ENCODE data around the gene STAMBPL1.

STAMBPL1 gene

DNA sequence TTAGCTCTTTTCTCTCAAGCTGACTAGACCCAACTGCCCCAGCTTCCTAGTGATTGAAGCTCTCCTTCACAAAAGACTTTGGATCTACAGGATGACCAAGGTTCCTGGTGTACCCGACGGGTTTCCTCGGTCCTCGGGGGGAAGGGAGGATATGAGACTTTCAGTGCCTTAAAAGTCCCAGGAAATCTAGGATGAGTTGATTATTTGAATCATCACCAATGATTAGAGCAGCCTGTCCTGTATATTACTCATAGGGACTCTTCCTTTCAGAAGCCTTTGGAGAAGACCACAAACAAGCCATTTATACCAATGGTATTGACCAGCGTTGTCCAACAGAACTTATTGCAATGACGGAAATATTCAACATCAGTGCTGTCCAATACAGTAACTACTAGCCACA, 78.7 kb downstream of the STAMBPL1 start:
- no peak for DNase-seq

DNA sequence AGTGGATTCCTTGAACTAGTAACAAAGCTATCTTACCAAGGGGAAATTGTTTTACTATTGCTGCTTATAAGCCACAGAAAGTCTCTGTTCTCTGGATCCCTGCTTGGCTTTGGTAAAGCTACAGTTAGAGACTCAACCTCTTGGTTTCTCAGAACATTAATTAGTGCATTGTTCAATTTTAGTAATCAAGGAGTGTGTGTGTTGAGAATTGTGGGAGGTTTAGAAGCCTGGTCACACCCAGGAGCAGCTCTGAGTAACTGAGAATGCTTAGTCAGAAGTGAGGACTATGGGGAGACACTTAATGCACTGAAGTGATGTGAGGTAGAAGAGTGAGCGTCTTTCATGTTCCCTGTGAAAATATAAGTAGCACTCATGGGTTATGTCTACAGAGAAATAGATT, 80.8 kb downstream of the STAMBPL1 start:
- DNase-seq = no peak

DNA sequence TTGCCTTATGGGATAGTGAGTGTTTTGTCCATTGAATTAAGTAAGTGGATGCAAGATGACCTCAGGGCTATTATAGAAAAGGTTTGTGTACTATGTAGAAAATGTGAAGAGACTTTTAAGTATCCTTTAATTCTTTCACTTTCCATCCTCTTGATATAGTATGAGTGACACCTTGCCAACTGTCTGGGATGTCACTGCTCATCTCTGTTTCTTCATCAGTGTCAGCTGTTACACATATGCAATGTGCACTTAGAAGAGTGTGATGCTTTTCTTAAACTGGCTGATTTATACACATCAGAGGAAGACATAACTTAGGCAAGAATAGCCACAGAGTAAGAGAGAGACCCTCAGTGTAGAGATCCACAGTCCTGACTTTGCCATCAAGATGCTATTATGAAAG, 81.2 kb downstream of the STAMBPL1 start:
- no peak for DNase-seq

DNA sequence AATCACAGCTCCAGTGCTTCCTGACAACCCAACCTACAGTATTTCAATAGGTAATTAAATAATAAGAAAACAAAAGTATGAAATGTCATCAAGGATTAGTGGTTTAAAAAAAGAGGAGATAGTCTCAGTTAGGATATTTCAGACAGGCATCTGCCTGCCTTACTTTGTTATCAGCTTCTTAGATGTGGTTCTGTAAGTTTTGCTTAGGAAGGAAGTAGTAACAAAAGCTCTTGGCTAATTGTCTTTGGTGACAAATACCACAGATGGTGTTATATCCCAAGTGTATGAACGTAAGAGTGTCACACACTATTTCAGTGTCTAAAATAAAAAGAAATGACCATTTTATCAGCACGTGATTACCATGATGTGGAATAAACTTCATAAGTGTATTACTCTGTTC, 82.3 kb downstream of the STAMBPL1 start:
- peak; percentile 47 for DNase-seq

DNA sequence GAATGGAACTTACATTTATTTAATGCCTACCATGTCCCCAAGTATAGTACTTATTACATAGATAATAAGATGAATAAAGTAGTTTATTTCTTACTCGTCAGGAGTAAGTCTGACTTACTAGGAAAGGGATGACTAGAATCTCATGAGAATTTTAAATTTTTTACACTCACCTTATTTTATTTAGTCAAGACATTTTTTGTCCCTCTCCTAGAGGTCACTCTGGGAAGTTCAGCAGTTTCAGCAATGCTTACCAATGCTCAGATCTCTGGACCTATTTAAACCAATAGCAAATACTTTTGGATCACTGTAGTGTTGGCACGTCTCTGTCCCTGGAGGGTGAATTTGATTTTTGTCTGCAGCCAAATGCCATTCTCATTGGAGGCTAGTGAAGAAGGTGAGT, 83.3 kb downstream of the STAMBPL1 start:
- no peak for DNase-seq

DNA sequence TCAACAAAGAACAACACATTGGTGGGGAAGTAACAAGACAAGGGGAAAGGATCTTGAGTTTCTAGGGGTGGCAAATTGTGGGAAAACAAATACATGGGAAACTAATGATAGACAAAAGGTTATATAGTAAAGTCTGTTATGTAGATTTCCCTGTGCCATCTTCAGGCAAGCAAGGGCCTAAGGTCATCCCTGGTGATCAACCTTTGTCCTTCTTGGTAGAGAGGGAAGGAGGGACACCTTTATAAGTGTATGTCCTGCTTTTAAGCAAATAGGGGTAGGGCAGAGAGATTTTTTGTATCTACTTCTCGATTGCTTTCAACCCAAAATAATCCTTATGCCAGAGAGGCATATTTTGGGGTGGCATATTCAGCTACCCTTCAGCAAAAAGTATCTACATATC, 84.3 kb downstream of the STAMBPL1 start:
- no peak for DNase-seq

DNA sequence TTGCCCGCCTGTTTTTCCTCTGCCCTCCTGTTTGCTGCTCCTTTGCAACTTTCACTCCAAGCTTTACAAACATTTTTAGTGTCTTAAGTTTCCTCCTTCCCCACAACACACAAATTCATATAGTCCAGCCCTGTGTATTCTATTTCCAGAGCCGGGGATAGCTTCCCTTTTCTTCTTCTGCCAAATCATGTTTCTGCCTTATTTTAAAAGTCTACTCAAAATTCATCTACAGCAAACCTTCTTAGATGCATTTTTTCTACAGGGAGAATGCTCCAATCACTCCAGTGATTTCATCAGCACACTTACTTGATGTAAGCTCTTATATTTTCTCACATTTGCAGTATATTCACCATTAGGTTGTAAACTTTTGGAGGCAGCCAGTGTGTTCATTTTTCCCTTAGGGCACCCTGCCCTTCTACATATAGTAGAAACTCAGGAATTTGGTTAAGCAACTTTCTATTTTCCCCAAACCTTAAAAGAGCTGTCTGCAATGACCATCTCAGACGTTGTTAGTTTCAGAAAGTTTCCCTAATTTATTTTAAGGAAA, 84.9 kb downstream of the STAMBPL1 start:
- no peak for DNase-seq

DNA sequence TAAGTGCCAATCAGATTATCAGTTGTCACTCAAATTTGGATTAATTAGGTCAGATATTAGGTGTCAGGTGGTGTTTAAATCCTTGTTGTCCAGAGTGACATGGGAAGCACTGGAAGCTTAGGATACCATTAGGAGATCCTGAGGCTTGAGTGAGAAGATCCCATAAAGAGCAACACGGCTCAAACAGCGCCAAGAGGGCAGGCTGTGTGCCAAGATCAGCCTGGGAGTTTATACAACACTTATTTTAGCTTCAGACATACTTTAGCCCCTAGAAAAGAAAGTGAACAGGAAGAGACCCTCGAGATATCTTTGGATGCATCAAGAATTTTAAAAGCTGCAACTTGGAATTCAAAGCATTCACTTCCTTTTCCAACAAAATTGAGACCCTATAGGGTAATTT, 86.8 kb downstream of the STAMBPL1 start:
- no peak for DNase-seq

DNA sequence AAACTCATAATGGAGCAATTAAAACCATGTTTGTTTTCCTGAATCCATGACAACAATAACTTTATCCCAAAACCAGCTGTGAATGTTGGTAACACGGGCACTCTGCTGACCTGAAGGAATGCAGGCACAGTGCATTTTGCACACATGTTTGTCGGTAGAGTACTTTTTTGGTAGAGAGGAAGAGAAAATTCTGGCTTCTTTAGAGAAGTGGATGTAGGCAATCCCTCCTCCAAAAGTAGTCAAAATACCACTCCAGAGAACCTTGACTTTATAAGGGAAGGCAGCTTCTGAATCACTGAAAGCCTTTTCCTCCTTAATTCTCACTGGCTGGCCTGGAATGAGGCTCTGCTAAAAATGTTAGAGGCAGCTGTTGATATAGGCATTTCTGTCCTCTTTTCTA, 88.3 kb downstream of the STAMBPL1 start:
- DNase-seq = no peak

DNA sequence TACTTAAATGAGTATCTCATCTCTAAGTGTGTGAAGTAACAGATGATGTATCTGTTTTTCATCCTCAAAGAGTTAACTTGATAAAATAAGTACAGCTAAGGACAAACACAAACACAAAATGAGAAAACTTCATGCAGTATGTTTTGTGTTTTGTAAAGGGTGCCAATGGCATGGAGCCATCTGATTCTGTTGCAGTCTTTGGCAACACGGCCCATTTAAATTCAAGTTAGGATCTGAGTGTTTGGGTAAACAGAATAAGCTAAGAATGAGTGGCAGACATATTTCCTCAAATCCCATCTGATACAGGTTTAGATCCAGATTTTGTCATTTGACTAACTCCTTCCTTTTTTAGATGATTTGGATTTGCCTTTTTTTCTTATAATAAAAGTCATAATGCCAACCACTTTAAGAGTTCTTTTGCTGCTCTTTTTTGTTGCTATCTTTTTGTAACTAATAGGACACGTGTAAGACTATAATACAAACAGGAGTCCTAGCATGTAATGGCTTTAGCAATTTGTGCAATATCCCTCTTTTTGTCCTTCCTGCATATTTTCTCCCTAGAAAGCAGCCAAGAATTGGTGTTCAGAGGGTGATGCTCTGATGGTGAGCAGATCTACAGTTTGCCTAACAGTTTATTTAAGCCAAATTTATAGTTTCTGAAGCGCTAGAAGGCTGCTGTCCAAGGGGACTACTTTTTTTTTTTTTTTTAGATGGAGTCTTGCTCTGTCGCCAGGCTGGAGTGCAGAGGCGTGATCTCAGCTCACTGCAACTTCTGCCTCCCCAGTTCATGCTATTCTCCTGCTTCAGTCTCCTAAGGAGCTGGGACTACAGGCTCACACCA, 91.4 kb downstream of the STAMBPL1 start:
- DNase-seq = no peak
